ENCODE measurements around the gene GPRC5A. TPM values are rescaled to one million over a fixed set of nuclear protein-coding genes. Genes with fewer than 3 reads are reported as not detected.

GPRC5A gene
- total and polyA plus RNA-seq, 2 of the 13 experiments (the other 11 are each of a cell fraction or from before 2014, with no cell fraction given) = 0.27 to 3.0 TPM

- Histone ChIP-seq H4K20me1 (ENCODE audit: insufficient read depth, low read length) (no peaks in the 10 kb centered on the region), H3K9me3 (ENCODE audit: low read length) (no peaks in the 10 kb centered on the region), H3K4me2 (ENCODE audit: low read depth, low read length) (peak overlapping the region; percentile 39; the same call in 1 of the 2 replicates), H3K4me1 (ENCODE audit: insufficient read depth, low read length) (peaks cover 44% of the 10 kb centered on the region), H2AFZ (ENCODE audit: low read length) (no peak overlapping the region), H3K79me2 (ENCODE audit: insufficient read depth, low read length) (no peaks in the 10 kb centered on the region), H3K27ac (ENCODE audit: extremely low read length, insufficient read depth, low read length) (no peak overlapping the region), H3K4me3 (replicated peaks in 1 of 3; ENCODE audit: insufficient read depth in 1 of 3, low read depth in 2 of 3, low read length in 3 of 3) (no peak overlapping the region), H3K9ac (ENCODE audit: insufficient read depth, low read depth, low read length) (no peak overlapping the region), H3K27me3 (ENCODE audit: control insufficient read depth in 1 of 2, insufficient read depth in 2 of 2, low read length in 2 of 2) (peaks cover 3 to 10% of the 10 kb centered on the region in 2 experiments; a peak in 4 of 5 replicates), H3K36me3 (replicated peaks in 1 of 2; ENCODE audit: control insufficient read depth in 1 of 2, insufficient read depth in 2 of 2, low read length in 2 of 2) (no peaks in the 10 kb centered on the region)
- ATAC-seq (no peak), FAIRE-seq (no peak), DNase-seq (ENCODE audit: low spot score) (peak; percentile 39)
- ChIA-PET POLR2A (no interaction called here), CTCF (ENCODE audit: low intra/inter-chr PET ratio, low total read pairs) (no interaction called here)
- intact Hi-C loops (cut with micrococcal nuclease; ENCODE audit: unreplicated experiment) = no loop called here
- in situ Hi-C loops (cut with HindIII; ENCODE audit: extremely low pct_ligation_motif_present, low pct_unique_long_range_greater_than_20kb) = no loop called here
- TF ChIP-seq, protein P1, sequence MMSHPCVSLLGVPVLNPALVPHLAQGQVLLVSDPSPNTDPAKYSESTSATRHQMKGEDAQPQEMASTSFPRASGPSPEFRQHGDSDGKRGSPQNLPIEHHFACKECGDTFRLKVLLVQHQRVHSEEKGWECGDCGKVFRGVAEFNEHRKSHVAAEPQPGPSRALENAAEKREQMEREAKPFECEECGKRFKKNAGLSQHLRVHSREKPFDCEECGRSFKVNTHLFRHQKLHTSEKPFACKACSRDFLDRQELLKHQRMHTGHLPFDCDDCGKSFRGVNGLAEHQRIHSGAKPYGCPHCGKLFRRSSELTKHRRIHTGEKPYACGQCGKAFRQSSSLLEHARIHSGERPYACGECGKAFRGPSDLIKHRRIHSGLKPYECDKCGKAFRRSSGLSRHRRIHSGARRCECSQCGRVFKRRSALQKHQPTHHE (CRISPR knock-in tag; IDR thresholded peaks at IDR 0.05; ENCODE audit: borderline replicate concordance) = no peak
- TF ChIP-seq SRF (IDR thresholded peaks at IDR 0.05; ENCODE audit: low read depth, low read length) (peak; percentile 24; the same call in 1 of the 2 replicates), FOXK2 (IDR thresholded peaks at IDR 0.05) (no peak), BCL6 (CRISPR knock-in tag; IDR thresholded peaks at IDR 0.05) (0 out of 2 replicates have a peak, but pooled peaks have one; percentile 30), ZNF343 (CRISPR knock-in tag; IDR thresholded peaks at IDR 0.05) (no peak), RBFOX2 (IDR thresholded peaks at IDR 0.05; ENCODE audit: low read depth, low read length) (no peak), FOSL2 (CRISPR knock-in tag; IDR thresholded peaks at IDR 0.05) (0 out of 2 replicates have a peak, but pooled peaks have one; percentile 6), ZFP36L2 (CRISPR knock-in tag; IDR thresholded peaks at IDR 0.05) (no peak), TSC22D2 (CRISPR knock-in tag; IDR thresholded peaks at IDR 0.05; ENCODE audit: borderline replicate concordance) (no peak)
- no TSS peak for BruUV-seq (replicated peaks)
- 4% methylated on average over 8 of the region's 11 CpGs for WGBS (ENCODE audit: low lambda C conversion rate)
Measured at GRCh38 chr12:12881151-12881909, 10.0 kb upstream of the GPRC5A start.
